Measurements from ENCODE around the gene WLS.

WLS gene

DNA sequence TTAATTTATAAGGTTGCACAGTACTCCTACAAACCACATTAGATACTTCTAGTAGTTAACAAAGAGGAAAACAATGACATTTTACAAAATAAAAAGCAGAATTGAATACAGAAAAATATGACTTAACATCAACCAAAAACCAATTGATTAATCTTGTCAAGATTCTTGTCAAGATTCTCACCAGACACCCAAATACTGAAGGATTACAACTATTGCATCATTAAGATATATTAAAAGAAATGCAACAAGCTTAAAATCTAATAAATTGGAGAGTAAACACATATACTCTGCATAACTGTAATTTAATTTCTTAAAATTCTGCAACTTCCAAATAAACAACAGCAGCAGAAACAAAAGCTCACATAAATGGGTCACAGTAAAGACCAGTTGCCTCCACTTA lies 4.7 kb downstream of the WLS start:
- DNase-seq, result no peak

DNA sequence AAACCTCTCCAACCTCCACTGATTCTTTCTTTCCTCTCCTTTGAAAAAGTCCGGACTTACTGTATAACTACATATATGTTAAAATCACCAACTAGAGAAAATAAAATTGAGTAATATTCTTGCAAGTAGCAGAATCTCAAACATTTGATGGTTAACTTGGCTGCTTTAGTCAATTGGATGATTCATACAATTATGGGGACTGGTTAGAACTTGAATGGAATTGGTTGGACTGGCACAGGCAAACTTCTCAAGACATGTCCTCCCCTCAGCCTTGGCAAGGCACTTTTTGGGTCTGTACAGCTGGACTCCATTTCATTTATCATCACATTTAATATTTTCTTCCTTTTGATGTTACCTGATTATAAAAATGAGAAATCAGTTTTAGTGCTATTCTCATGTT lies 6.5 kb downstream of the WLS start:
- DNase-seq, result no peak

DNA sequence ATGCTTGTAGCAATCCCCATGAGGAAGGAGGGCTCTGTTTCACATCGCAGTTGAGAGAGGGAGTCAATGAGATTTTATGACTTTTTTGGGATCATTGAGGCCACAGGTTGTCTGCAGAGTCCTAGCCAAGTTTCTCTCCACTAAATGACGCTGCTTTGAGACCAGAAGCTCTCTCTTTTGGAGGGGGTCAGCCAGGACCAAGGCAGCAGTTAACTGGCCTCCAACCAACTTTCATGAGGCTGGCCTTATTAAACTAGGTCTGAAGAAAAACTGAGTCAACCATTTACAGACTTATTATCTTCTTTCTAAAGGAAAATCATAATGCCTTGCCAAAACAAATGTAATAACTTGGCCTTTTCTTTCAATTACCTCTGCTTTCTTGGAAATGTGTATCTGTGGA lies 8.6 kb downstream of the WLS start:
- no peak for DNase-seq

DNA sequence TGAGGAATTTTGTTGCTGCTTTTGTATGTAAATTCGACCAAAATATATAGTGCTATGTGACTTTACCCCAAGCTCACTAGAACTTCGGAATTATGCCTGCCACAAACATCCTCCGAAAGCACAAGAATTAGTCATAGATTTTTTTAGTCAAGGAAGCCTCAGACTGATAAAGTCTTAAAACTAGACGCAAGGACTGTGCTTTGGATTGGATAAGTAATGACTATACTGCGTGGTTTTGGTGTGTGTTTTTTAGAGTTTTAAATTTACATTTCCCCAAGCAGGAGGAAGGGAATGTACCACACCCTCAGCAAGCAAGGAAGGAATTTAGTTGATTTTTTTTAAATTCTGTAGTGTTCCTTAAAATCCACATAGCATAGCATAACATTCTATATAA lies 10.3 kb downstream of the WLS start:
- no peak for DNase-seq

DNA sequence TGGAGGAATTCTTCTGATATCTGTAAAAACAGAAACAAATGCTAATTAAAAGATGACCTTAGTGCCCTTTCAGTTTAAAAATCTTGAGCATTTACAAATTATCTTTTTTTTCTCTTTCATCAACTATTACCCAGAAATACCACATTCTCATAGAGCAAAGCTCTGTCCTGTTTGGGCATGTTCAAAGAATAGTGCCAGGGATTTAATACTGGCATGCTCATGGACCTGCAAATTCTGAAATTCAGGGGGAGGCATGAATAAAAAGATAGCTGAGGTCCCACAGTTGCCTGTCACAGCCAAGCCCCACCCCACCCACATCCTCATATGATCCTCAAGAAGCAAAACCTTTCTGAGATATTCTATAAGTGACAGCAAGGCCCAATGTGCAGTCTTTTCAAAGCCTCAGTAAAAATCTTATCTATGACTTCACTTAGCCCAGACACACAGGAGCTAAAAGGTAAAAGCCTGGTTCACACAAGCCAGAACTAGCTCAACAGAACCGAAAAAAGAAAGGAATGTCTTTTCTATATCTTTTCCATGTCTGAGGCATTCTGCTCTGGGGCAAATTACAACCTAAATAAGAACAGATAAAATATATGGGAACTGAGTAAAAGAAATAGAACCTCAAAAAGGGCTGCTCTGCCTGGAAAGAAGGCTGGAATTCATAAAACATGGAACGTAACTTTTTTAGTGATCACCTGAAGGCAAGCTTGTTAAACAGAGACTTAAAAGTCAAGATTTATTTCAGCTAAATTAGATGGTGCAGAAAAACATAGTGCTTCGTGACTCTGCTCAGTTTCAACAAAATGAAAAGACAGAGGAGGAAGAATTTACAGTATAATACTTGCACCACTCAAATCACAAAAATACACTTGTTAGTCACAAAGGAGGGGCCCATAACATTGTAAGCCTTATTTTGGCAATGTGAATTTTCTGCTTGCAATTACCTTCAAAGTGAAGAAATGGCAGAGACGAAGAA lies 11.0 kb downstream of the WLS start:
- no peak for DNase-seq

DNA sequence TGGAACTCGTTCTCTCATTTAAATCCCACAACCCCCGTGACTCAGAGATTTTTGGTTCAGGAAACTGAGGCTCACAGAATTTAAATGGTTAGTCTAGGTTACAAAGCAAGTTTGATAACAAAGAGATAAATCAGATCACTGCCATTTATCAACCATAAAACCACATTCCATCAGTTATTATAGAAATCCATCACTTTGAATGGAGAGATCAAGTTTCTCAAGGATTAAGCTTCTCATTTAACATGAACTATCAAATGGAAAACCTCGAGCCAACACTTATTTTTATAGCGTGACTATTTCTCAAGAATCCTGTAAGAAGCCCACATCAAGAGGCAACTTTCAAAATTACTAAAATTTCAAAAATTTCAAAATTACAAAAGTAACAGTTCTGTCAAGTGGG lies 11.9 kb downstream of the WLS start:
- no peak for DNase-seq

DNA sequence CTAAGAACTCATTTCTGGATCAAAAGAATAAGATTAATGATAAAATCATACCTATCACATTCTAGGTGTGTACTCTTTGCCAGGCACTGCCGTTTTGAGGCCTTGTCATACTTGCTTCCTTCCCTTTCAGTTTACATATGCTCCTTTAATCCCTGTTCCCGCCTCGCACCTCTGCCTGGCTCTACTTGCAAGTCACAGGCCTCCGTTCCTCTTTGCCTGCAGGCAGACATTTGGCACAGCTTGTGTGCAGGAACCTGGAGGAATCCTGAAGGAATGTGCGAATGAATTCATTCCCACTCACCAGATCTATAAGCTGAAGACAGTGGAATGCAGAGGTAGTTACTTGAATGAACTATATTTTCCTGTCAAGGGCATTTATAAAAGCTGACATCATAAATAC lies 13.8 kb downstream of the WLS start:
- DNase-seq, result no peak

DNA sequence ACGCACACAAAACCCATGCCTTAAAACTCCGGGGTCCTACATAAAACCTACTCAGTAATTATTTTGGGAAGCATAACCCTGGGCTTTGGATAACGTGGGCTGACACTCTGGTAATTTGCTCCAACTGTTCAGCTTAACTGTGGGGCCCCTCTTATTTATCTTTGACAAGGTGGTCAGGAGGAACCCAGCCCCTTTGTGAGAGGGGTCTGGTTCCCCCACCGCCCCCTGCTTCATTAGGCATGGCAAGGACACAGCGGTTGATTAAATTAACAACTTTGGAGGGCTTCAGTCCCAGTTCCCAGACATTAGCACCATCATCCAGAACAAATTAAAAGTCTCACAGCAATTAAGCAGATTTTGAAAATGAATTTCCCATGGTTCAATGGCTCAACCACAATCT lies 14.7 kb downstream of the WLS start:
- DNase-seq, result no peak

DNA sequence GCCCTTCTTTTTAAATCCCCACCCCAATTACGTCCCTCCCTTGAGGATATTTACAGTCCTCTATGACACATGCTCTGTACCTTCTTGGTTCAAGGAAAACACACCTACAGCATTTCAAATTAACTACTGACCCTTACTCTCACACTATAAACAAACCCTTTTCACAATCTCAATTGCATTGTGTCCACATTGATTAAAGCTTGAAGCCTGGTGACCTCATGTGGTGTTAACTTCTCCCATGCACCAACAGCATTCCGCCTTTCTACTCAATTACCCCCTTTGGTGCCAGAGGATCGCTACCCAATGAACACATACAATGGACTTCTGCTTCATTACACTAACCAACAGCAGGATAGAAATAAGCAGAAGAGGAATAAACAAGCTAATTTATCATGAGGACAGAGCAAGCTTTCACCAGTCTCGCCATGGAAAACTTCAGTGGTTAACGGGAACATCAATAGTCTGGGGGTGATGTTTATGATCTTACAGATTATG lies 15.2 kb downstream of the WLS start:
- DNase-seq, result peak; percentile 62 to 88

DNA sequence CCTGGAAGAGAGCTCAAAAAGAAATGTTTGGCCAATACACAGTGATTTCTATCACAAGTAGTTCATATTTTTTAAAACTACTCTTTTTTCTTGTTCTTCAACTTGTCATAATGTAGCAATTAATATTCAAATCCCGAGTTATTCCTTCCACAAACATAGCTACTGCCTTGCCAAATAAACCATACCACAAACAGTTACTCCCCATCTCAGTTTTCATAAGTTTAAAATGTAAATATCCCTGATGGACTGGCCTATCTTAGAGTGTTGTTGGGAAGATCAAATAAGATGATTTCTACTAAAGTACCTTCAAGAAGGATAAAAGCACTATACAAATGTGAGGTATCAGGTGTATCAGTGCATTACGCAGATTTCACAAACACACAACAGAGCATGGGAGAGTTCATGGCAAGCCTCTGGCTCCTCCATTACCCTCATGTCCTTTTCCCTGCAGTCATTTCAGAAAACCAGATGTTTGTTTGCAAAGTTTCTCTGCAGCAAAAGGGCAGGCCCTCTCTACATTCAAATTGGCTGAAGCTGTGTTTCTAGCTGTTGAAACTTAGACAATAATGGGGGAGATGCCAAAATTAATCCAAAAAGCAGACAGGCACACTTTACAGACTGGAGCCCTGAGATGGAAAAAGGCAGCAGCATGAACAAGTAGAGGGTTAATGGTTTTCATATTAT lies 16.1 kb downstream of the WLS start:
- DNase-seq, result no peak

DNA sequence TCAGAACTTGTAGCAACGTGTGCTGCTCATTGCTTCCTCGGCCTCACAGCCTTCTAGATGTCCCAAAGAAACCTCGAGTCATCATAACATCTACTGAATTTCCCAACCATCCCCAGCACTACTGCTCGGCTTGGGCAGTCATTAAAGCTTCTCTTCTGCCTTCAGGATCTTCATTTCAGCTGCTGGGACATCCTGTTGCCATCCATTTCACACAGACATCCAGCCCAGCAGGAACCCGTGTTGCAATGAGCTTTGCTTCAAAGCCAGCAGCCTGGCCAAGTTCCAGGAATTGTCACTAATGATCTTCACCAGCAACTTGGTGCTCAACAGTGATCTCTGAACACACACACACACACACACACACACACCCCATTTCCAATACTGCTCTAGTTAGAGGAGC lies 18.5 kb downstream of the WLS start:
- DNase-seq, result peak; percentile 69 to 82

DNA sequence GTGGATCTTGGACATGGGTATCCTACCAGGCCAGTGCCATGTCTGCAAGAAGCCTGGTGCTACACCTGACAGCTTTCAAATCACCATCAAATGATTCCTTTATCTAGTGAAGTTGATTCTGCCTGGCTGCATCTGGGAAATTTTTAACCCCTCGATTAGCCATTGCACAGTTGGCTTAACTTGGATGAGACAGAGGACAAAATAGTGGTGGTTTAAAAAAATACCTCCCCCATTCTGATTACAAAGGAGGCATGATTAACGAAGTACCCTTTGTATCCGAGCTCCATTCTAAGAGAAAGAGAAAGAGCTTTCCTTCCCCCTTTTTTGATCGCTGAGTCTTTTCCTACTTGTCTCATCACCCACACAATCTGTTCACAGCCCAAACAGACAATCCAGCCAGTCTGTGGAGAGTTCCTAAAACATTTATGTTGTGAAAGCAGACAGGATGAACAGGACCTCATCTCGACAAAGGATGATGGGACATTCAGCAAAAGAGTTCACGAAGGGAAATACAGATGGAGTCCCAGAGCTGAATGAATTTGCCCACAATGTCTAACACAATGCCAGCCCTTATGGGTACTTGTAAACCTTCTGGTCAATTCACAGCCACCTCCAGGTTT lies 20.5 kb downstream of the WLS start:
- DNase-seq, result no peak

DNA sequence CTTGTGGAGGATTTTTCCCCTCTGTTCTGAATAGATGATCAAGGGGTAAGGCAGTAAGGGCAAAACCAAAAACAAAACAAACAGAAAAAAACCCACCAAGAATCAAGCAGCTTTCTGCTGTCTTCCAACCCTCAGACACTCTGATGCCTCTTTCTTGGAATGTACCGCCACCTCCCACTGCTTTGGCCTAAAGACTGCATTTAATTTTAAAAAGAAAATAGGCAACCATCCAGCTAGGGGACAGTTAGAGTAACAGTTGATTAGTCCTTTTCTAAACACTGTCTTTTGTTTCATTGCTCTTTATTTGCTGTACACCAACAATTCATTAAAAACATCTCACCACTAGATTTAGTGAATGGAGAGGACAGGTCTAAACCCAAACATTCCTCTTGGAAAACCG lies 21.5 kb downstream of the WLS start:
- DNase-seq, result no peak

DNA sequence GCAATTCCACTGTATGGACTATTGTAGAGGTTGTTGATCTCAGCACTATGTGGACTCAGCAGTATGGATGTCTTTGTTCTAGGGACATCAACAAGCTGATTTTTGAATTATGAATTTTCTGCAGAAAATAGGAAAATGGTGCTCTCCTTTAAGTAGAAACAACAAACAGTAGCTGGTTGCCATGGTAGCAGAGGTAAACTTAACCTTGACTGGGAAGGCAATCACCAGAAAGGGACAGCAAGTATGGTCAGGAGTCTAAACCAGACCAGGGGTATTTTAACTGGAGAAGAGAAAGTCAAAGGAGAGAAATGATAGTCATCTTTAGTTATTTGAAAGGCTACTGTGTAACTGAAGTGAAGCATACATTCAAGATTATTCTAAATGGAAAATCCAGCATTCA lies 22.3 kb downstream of the WLS start:
- no peak for DNase-seq

DNA sequence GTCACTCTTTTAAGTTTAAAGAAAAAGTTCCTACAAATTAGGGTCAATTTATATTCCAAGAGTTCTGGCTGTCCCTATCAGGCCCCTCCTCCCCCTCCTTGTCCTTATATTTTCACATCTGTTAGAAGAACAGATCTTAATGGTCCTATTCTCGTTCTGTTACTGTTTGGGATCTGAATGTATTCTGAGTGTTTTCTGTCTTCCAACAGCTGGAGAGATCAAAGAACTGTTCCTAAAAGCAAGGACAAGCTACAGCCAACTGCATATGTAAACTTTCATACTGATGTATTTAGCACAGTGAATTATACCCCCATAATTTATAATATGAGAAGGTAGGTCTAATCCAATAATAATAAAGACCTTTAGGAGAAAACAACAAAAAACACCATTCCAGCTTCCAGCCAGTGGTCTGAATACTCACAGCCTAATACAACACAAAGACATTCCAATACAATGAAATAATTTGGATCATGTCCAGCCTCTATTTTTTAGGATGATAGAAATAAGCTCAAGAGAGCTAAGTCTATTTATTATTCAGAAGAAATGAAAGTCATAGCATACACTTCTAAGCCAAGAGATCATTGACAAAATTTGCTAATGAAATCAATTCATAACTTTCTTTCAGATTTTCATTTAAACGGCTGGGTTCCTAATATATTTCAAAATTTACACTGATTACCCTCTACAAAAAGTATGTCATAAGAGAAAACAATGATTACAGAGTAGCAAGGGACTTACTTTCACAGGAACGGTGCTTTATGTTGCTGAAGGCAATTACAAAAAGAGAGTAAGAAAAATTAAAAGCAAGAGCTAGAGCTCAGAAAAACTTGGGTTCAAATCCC lies 25.3 kb downstream of the WLS start:
- DNase-seq, result no peak

DNA sequence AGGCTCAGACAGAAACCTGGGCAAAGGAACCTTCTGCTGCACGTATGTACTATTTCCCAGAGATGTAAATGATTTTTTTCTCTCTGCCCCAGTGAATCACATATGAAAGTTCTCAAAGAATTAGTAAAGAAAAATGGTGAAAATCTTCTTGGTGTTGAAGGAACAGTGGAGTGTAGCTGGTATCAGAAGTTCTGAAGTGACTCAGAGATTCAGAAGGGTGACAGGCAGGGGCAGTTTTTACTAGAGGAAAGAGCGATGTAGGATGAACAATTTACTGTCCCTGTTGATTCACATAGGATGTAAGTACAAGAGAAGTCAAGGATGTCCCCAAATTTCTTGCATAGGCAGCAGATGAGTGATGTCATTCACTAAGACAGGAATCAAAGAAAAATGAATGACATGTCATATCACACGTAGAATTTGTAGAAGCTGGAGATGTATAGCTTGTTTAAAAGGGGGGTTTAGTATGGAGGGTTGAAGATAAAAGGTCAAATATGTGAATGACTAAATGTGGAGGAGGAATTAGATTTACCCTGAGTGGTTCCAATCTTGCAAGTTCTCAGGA lies 26.4 kb downstream of the WLS start:
- DNase-seq, result no peak

DNA sequence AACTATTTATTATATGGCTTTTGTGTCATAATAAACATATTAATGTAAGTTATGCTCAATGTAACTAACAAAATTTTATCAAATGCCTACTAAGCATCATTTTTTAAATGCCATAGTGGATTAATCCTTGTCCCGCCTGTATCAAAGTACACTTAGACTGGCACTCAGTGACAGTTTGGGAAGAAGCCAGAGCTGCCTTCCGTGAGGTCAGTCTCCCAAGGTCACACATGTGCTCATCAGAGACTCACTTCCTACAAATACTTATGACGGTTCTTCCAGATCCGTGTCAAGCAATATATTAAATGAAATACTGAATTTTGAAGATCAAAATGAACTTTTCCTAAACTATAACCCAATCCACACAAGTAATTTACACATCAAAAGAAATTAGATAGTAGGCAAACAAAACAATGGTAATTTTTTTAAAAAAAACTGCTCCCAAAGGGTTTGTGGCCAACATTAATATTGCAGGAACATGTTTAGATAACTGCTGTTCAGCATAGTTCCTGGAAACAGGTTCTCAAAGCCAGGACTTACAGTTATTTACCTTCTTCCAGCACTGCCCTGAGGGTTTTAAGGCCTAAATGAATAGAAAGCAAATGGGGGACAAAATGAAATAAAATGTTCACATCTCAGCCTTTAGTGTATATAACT lies 27.2 kb downstream of the WLS start:
- DNase-seq, result no peak

DNA sequence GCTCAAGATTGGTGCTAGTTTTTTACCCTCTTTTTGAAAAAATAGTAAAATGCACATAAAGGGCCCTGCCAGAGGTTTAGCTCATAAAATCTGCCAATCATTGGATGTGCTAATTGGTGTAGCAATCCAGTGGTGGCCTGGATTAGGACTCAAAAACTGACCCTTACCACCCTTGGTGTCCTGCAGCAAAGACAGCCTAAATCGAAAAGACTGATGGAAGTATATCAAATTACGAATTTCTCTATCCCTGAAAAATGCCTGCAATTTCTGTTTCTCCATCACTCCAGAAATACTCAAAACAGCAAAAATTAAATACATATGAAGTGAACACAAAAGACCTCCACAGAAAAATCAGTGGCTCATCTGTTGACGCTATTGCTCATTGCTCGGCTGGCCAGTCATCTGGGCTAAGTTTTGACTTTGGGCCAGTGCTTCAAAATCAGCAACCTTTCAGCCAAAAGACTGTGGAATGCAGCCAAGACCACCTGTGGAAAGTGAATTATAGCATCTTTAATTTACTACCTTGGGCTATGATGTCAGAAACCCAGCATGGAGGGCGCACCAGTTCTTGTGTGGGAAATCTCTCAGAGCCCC lies 30.0 kb downstream of the WLS start:
- peak; percentile 45 to 76 for DNase-seq

DNA sequence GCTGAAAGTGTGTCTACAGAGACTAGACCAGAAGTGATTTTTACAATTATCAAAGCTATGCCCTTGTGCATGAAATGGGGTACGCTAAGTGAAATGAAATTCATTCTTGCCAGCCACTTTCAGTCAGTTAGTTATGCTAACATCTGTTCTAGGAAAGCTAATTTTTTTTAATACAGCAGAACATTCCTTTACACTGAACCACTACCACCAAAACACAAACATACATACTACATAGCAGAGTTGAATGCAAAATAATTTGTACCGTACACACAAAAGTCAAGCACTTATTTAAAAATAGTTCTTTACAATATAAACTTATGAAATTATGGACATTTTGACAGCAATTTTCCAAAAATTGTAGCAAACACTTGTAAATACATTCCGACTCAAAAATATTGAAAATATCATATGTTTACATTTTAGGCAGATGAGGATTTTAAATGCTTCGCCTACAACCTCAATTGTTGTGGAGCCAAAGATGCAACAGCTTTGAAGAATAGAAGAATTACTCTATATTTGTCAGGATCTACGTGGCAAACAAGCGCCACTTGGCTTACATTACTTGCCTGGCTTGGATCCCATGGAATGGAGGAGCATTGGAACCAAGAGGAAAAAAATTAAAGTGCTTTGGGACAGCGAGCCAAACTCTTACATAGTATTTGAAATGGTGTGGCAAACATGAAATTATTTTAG lies 30.6 kb downstream of the WLS start:
- DNase-seq, result peak in 1 of 2 experiments; percentile 6

DNA sequence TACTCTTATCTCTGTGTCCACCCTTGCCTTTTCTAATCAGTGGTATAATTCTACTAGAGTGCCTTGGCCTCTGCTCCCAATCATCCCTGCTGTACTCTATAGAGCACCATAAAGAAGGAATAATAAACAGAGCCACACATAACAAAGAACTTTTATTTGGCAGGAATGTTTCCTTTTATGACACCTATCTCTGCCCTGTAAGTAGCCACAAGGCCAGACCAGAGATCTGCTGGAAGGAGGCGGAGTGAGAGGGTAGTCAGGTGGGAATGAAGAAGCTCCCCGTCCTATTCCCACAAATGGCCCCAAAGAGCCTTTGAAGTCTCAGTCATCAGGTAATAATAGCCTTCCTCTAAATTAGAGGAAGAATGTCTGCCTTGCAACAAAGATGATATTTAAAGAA lies 32.7 kb downstream of the WLS start:
- no peak for DNase-seq

DNA sequence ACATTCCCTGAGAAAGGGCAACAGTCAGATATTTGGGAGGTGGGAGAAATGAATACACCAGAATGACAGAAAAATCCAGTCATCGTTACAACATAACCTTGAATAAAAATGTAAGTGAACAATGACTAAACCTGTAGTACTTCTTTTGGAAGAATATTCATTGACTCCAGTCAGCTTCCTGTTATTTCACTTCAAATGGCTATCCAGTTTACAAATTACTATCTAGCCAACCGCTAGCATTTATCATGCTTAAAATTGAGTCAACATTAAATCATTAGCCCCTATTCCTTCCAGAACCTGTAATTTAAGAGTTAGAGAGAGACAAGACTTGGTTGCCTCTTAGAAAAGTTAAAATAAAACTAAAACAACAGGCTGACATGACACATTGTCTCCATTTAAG lies 33.6 kb downstream of the WLS start:
- DNase-seq, result no peak

Data from NCI-H2081 (cell line).